ENCODE data around the gene TTC3. TPM values are rescaled to one million over a fixed set of nuclear protein-coding genes. Genes with fewer than 3 reads are reported as not detected.

TTC3 gene
- total and polyA plus RNA-seq, 2 donors (not counting 1 experiment from before 2014, with no cell fraction given), result 42.0 to 163 TPM

GRCh38 chr21:37028570-37028969 lies 44.5 kb upstream of the TTC3 start:
- H3K9me3 Mint-ChIP-seq (ENCODE audit: insufficient read depth), result no peaks in the 10 kb centered on the region

GRCh38 chr21:37030864-37031263 lies 42.2 kb upstream of the TTC3 start:
- H4K20me1 ChIP-seq (ENCODE audit: control insufficient read depth, insufficient read depth, low read length, poor library complexity, severe bottlenecking), result no peaks in the 10 kb centered on the region
- no peaks in the 10 kb centered on the region for H3K36me3 ChIP-seq (replicated peaks in 1 of 2; ENCODE audit: control extremely low read depth in 1 of 2, control insufficient read depth in 1 of 2, extremely low read depth in 1 of 2, insufficient read depth in 2 of 2, low read length in 1 of 2)
- no peaks in the 10 kb centered on the region for H3K27me3 ChIP-seq (replicated peaks in 1 of 4; ENCODE audit: control extremely low read depth in 1 of 4, control insufficient read depth in 3 of 4, insufficient read depth in 4 of 4, low read length in 3 of 4)
- H2AFZ ChIP-seq (ENCODE audit: insufficient read depth, low read depth, low read length, poor library complexity, severe bottlenecking), result no peak overlapping the region
- intact Hi-C loops (cut with micrococcal nuclease), result no loop called here
- no peaks in the 10 kb centered on the region for H3K4me1 ChIP-seq (ENCODE audit: control insufficient read depth in 2 of 2, insufficient read depth in 2 of 2, low read length in 2 of 2)
- CTCF ChIA-PET, result interaction anchor here (0.6 kb wide), 1 partner anchor 31 kb away, joined by 3 read pairs; no protein-coding TSS in a partner anchor
- no peak overlapping the region for H3K27ac ChIP-seq (ENCODE audit: low read length in 2 of 2)
- H3K79me2 ChIP-seq (ENCODE audit: control insufficient read depth, insufficient read depth, low read length), result no peaks in the 10 kb centered on the region
- TF ChIP-seq CTCF (IDR thresholded peaks at IDR 0.05) (no peak), EZH2 (IDR thresholded peaks at IDR 0.05; ENCODE audit: borderline replicate concordance, insufficient read depth, low read depth, low read length, poor library complexity, severe bottlenecking) (no peak)
- Mint-ChIP-seq H3K27ac (no peak overlapping the region), H3K27me3 (peaks cover 7% of the 10 kb centered on the region), H3K4me1 (no peaks in the 10 kb centered on the region), H3K4me3 (no peak overlapping the region), H3K9me3 (ENCODE audit: insufficient read depth) (no peaks in the 10 kb centered on the region)
- no peaks in the 10 kb centered on the region for H3K9me3 ChIP-seq (ENCODE audit: control extremely low read depth in 1 of 3, control insufficient read depth in 2 of 3, insufficient read depth in 1 of 3, low read length in 2 of 3)
- H3K4me3 ChIP-seq (ENCODE audit: control extremely low read depth in 1 of 5, extremely low read depth in 1 of 5, insufficient read depth in 1 of 5, low read depth in 2 of 5, low read length in 4 of 5), result no peak overlapping the region
- DNase-seq, result no peak
- POLR2A ChIA-PET, result no interaction called here
- H3K4me2 ChIP-seq (replicated peaks; ENCODE audit: low read depth, low read length, poor library complexity, severe bottlenecking), result no peak overlapping the region
- H3K9ac ChIP-seq (ENCODE audit: low read length), result no peak overlapping the region
- ATAC-seq (ENCODE audit: low read depth), result no peak
- 82% methylated on average over 2 of the region's 4 CpGs for WGBS (ENCODE audit: insufficient coverage)

More at GRCh38 chr21:37028570-37028969, 44.5 kb upstream of the TTC3 start:
- Histone ChIP-seq H2AFZ (ENCODE audit: insufficient read depth, low read depth, low read length, poor library complexity, severe bottlenecking) (no peak overlapping the region), H3K9ac (ENCODE audit: low read length) (no peak overlapping the region), H3K36me3 (replicated peaks in 1 of 2; ENCODE audit: control extremely low read depth in 1 of 2, control insufficient read depth in 1 of 2, extremely low read depth in 1 of 2, insufficient read depth in 2 of 2, low read length in 1 of 2) (no peaks in the 10 kb centered on the region), H4K20me1 (ENCODE audit: control insufficient read depth, insufficient read depth, low read length, poor library complexity, severe bottlenecking) (no peaks in the 10 kb centered on the region), H3K79me2 (ENCODE audit: control insufficient read depth, insufficient read depth, low read length) (no peaks in the 10 kb centered on the region), H3K9me3 (ENCODE audit: control extremely low read depth in 1 of 3, control insufficient read depth in 2 of 3, insufficient read depth in 1 of 3, low read length in 2 of 3) (no peaks in the 10 kb centered on the region), H3K4me2 (replicated peaks; ENCODE audit: low read depth, low read length, poor library complexity, severe bottlenecking) (no peak overlapping the region), H3K27ac (ENCODE audit: low read length in 2 of 2) (no peak overlapping the region), H3K4me1 (ENCODE audit: control insufficient read depth in 2 of 2, insufficient read depth in 2 of 2, low read length in 2 of 2) (no peaks in the 10 kb centered on the region), H3K4me3 (ENCODE audit: control extremely low read depth in 1 of 5, extremely low read depth in 1 of 5, insufficient read depth in 1 of 5, low read depth in 2 of 5, low read length in 4 of 5) (no peak overlapping the region), H3K27me3 (replicated peaks in 1 of 4; ENCODE audit: control extremely low read depth in 1 of 4, control insufficient read depth in 3 of 4, insufficient read depth in 4 of 4, low read length in 3 of 4) (no peaks in the 10 kb centered on the region)
- Mint-ChIP-seq H3K27me3 (peaks cover 11% of the 10 kb centered on the region), H3K27ac (no peak overlapping the region), H3K4me1 (no peaks in the 10 kb centered on the region), H3K4me3 (no peak overlapping the region)
- WGBS (ENCODE audit: insufficient coverage), result 100% methylated on average over 4 of the region's 4 CpGs
- no peak for TF ChIP-seq CTCF (IDR thresholded peaks at IDR 0.05)
- TF ChIP-seq EZH2 (IDR thresholded peaks at IDR 0.05; ENCODE audit: borderline replicate concordance, insufficient read depth, low read depth, low read length, poor library complexity, severe bottlenecking), result no peak
- intact Hi-C loops (cut with micrococcal nuclease), result no loop called here
- POLR2A ChIA-PET, result no interaction called here
- CTCF ChIA-PET, result no interaction called here
- DNase-seq, result no peak
- no peak for ATAC-seq (ENCODE audit: low read depth)

All from B cell (primary cell).